Brain pericyte (primary cell): ENCODE results near the gene MAGEA9B.
"Not testable (repeated sequence)": the region's sequence is repeated elsewhere in the genome, so short reads cannot be mapped to it uniquely, and the experiment has no call there.

ENCODE experiments used
- DNase-seq: peaks from one replicate; pipeline ENCODE4 v3.0.0-alpha.2; 2012; ENCODE audit warnings: low read depth, low spot score

Gene MAGEA9B

GRCh38 chrX:149534926-149535602, 52.2 kb downstream of the MAGEA9B start:
- not testable (repeated sequence) for DNase-seq

GRCh38 chrX:149533999-149534398, 53.3 kb downstream of the MAGEA9B start:
- DNase-seq: not testable (repeated sequence)

GRCh38 chrX:149532868-149533267, 54.4 kb downstream of the MAGEA9B start:
- not testable (repeated sequence) for DNase-seq
